Measurements from ENCODE around the gene ZNF25.
"Not testable (repeated sequence)": the region's sequence is repeated elsewhere in the genome, so short reads cannot be mapped to it uniquely, and the experiment has no call there.

ZNF25 gene

GRCh38 chr10:37937864-37938263 is 38.6 kb downstream of the ZNF25 start:
- no peak for DNase-seq

DNA sequence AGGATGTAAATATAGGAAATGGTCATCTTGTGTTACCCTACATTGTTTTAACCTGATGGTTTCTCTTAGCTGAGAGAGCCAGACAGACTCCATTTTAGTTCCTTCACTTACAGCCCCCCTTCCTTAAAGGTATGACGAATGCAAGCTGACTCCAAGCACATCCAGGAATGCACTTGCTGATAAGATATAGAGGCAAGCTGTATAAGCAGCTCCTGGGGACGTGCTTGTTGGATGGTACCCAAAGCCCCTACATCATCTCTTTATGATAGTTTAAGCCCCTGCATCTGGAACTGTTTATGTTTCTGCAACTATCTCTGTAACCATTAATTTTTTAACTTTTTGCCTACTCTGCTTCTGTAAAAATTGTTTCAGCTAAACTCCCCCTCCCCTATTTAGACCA is 41.7 kb downstream of the ZNF25 start:
- DNase-seq: no peak

- no peak for DNase-seq
Observed at GRCh38 chr10:37930423-37930822, 46.0 kb downstream of the ZNF25 start.

GRCh38 chr10:37908165-37908564 is 68.3 kb downstream of the ZNF25 start:
- not testable (repeated sequence) for DNase-seq

GRCh38 chr10:37906382-37906781 is 70.1 kb downstream of the ZNF25 start:
- DNase-seq: no peak

Data from NCI-H2171 (cell line).